ENCODE data around the gene SYNDIG1L. TPM values are rescaled to one million over a fixed set of nuclear protein-coding genes. Genes with fewer than 3 reads are reported as not detected.

Gene SYNDIG1L
- total and polyA plus RNA-seq, 3 donors from 2014 or later = 0.16 to 0.25 (median 0.21) TPM

DNA sequence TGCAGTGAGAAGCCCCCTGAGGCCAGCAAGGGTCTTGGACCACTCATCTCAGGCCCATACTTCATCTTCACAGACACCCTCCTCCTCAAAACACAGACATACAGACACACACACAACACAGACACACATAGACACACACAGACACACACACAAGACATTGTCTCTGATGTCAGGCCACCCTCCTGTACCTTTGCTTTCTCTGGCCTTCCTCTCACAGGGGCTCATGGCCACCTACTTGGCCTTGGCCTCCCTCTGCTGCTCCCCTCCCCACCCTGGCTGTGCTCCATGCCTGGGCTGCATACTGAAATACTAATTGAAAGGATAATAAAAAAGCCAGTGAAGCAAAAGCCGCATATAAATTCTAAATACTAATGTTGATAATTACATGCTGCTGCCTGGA is 1.6 kb upstream of the SYNDIG1L start:
- Histone ChIP-seq H3K4me3 (no peak overlapping the region), H3K9me3 (no peaks in the 10 kb centered on the region), H3K27me3 (no peaks in the 10 kb centered on the region), H3K4me1 (peaks cover 3% of the 10 kb centered on the region), H3K27ac (no peak overlapping the region), H3K36me3 (ENCODE audit: low read depth, missing control alignments) (no peaks in the 10 kb centered on the region)
- no peak for DNase-seq
- intact Hi-C loops (cut with DNase I; ENCODE audit: low total_unique reads) = no loop called here
- 70 to 83% methylated on average over 1 of the region's 1 CpG for WGBS, 2 donors
- TF ChIP-seq POLR2A (IDR thresholded peaks at IDR 0.05) = no peak
- no peak for TF ChIP-seq CTCF (IDR thresholded peaks at IDR 0.05)

GRCh38 chr14:74425525-74426201 is 347 bp downstream of the SYNDIG1L start:
- Histone ChIP-seq H3K9me3 (no peaks in the 10 kb centered on the region), H3K27ac (no peak overlapping the region), H3K36me3 (ENCODE audit: low read depth, missing control alignments) (no peaks in the 10 kb centered on the region), H3K27me3 (no peaks in the 10 kb centered on the region), H3K4me3 (peak overlapping the region in 1 of 2 donors; percentile 31), H3K4me1 (peaks cover 3% of the 10 kb centered on the region)
- intact Hi-C loops (cut with DNase I; ENCODE audit: low total_unique reads) = no loop called here
- DNase-seq = peak; percentile 43
- 2 to 18% methylated on average over 4 to 33 of the region's 66 CpGs for WGBS, 2 donors
- TF ChIP-seq POLR2A (IDR thresholded peaks at IDR 0.05) (no peak), CTCF (IDR thresholded peaks at IDR 0.05) (no peak)

DNA sequence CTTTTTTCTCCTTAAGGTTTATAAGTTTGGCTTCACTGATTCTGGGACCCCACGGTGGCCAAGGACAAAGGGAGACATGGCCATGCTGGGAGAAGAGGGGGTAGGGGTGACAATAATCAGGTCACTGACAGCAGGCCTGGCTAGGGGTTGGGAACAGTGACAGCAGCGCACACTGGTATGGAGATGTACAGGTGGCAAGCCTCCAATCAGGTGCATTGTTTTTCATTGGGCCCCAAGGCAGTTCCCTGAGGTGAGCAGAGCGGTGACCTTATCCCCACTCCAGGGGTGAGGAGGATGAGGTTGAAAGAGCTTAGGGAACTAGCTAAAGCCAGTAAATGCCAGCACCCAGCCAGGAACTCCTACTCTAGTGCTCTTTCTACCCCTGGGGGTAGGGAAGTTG is 1.4 kb downstream of the SYNDIG1L start:
- intact Hi-C loops (cut with DNase I; ENCODE audit: low total_unique reads) = no loop called here
- Histone ChIP-seq H3K4me3 (no peak overlapping the region), H3K36me3 (ENCODE audit: low read depth, missing control alignments) (no peaks in the 10 kb centered on the region), H3K27ac (no peak overlapping the region), H3K4me1 (peaks cover 3% of the 10 kb centered on the region), H3K9me3 (no peaks in the 10 kb centered on the region), H3K27me3 (no peaks in the 10 kb centered on the region)
- TF ChIP-seq CTCF (IDR thresholded peaks at IDR 0.05) (no peak), POLR2A (IDR thresholded peaks at IDR 0.05) (no peak)
- WGBS, 2 donors = 90 to 94% methylated on average over 3 of the region's 3 CpGs
- DNase-seq = no peak

DNA sequence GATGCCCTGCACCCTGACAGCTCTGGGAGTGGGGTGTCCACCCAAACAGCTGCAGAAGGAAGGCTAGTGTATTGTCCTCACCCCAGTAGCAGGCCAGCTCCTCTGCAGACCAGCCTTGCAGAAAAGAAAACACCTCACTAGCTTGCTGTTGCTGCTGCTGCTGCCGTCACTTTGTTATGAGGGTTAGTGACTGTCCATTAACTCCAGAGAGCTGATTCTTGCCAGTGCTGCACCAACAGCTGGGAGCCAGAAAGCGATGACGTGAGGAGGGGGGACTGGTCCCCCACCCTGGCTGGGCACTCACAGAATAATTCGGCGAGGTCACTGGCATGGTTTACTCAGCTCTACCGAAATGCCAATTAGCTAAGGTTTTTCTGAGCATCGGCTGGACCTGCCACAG is 2.8 kb downstream of the SYNDIG1L start:
- intact Hi-C loops (cut with DNase I; ENCODE audit: low total_unique reads) = no loop called here
- H3K9me3 ChIP-seq = no peaks in the 10 kb centered on the region
- H3K27ac ChIP-seq = no peak overlapping the region
- H3K4me3 ChIP-seq = no peak overlapping the region
- WGBS, 2 donors = 86 to 87% methylated on average over 7 of the region's 7 CpGs
- peaks cover 3% of the 10 kb centered on the region for H3K4me1 ChIP-seq
- DNase-seq = no peak
- H3K27me3 ChIP-seq = no peaks in the 10 kb centered on the region
- TF ChIP-seq POLR2A (IDR thresholded peaks at IDR 0.05) (no peak), CTCF (IDR thresholded peaks at IDR 0.05) (no peak)
- no peaks in the 10 kb centered on the region for H3K36me3 ChIP-seq (ENCODE audit: low read depth, missing control alignments)

- H3K36me3 ChIP-seq (ENCODE audit: low read depth, missing control alignments) = no peaks in the 10 kb centered on the region
- H3K4me3 ChIP-seq = no peak overlapping the region
- H3K4me1 ChIP-seq = peaks cover 3% of the 10 kb centered on the region
- intact Hi-C loops (cut with DNase I; ENCODE audit: low total_unique reads) = no loop called here
- no peaks in the 10 kb centered on the region for H3K27me3 ChIP-seq
- no peak for DNase-seq
- no peaks in the 10 kb centered on the region for H3K9me3 ChIP-seq
- 76 to 83% methylated on average over 5 of the region's 5 CpGs for WGBS, 2 donors
- no peak overlapping the region for H3K27ac ChIP-seq
- no peak for TF ChIP-seq CTCF (IDR thresholded peaks at IDR 0.05)
- no peak for TF ChIP-seq POLR2A (IDR thresholded peaks at IDR 0.05)
Observed at GRCh38 chr14:74421981-74422380, 4.0 kb downstream of the SYNDIG1L start.

Data from testis (tissue), 3 donors.